Breast epithelium (tissue), 4 donors: Measurements from ENCODE around the gene ADORA1. TPM values are rescaled to one million over a fixed set of nuclear protein-coding genes. Genes with fewer than 3 reads are reported as not detected.

Experiments used
- DNase-seq, 2 donors: peaks; one replicate each; pipeline ENCODE4 v3.0.0-alpha.2; 2019; ENCODE audit warnings: low spot score in 2 of 2
- H3K27ac ChIP-seq, 2 donors: fragments of 200-600 bp; sonication (generic) in 1 of 2; one replicate each; pipeline ENCODE4 v1.5.1; 2016 to 2019; ENCODE audit warnings: mild to moderate bottlenecking in 1 of 2
- H3K27me3 ChIP-seq, 2 donors: fragments of 200-600 bp; sonication (generic) in 1 of 2; one replicate each; pipeline versions ENCODE4 v1.5.1 to v1.6.0; 2017 to 2019; ENCODE audit warnings: control low read depth in 1 of 2, mild to moderate bottlenecking in 1 of 2
- H3K36me3 ChIP-seq: fragments of 200-600 bp; one replicate; pipeline ENCODE4 v1.5.1; 2019
- H3K4me1 ChIP-seq, 2 donors: fragments of 200-600 bp; sonication (generic); one replicate each; pipeline ENCODE4 v1.5.1; 2016 to 2019; ENCODE audit warnings: control low read depth in 1 of 2
- H3K4me3 ChIP-seq, 3 donors: fragments of 200-600 bp; sonication (generic); 1 replicate in 2 of 3; 2 replicates in 1 of 3; pipeline ENCODE4 v1.5.1; 2016 to 2019; ENCODE audit warnings: mild to moderate bottlenecking in 3 of 3, moderate library complexity in 2 of 3
- H3K9me3 ChIP-seq, 2 donors: fragments of 200-600 bp; sonication (generic) in 1 of 2; one replicate each; pipeline ENCODE4 v1.5.1; 2016 to 2019; ENCODE audit warnings: control low read depth in 1 of 2
- CTCF ChIP-seq, 3 donors: fragments of 450-650 bp; IDR thresholded peaks; one replicate each; pipeline ENCODE4 v1.5.1; 2016 to 2017; ENCODE audit warnings: antibody characterized with exemption in 3 of 3, mild to moderate bottlenecking in 3 of 3, moderate library complexity in 3 of 3
- POLR2A ChIP-seq: fragments of 450-650 bp; IDR thresholded peaks from one replicate; pipeline ENCODE4 v1.6.1; 2016; ENCODE audit warnings: antibody characterized with exemption, mild to moderate bottlenecking, moderate library complexity
- POLR2AphosphoS5 ChIP-seq, 3 donors: sonication (generic); formaldehyde crosslinking; IDR thresholded peaks; one replicate each; pipeline ENCODE4 v1.6.1; 2017; ENCODE audit warnings: antibody characterized with exemption in 3 of 3
- intact Hi-C: fragments of 100-400 bp; cut with DNase I; formaldehyde crosslinking; loops from one replicate; pipeline ENCODE4 v1.15.1; 2023; ENCODE audit warnings: low total_unique reads
- total RNA-seq, 3 donors: library from RNA; depleted of rRNA; stranded (reverse); fragments of >200 nt; gene quantifications; one replicate each; pipeline ENCODE4 v1.1.0, GENCODE V29; 2016

ADORA1 gene
- total RNA-seq, 3 donors from 2014 or later, result 0.64 to 14.5 (median 5.2) TPM

DNA sequence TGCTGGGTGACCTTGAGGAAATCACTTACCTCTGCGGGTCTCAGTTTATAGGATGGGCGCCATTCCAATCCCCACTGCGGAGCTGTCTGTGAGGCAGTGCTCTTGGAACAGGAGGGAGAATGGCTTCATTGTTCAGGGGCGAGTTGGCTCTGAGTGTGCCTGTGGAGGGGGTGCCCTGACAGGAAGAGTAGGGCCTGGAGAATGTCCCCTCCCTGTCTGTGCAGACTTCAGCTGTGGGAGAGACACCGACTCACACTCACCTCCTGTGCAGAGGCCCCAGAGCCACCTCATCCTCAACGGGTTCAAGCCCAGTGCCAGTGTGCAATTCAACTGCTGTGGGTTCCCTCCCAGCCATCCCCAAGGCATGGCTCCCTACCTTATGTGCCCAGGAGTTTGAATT, 17.1 kb downstream of the ADORA1 start:
- intact Hi-C loops, result no loop called here
- Histone ChIP-seq H3K9me3 (no peaks in the 10 kb centered on the region), H3K36me3 (no peaks in the 10 kb centered on the region), H3K4me1 (peaks cover 0 to 5% of the 10 kb centered on the region in 2 donors), H3K27ac (peak overlapping the region in 1 of 2 donors; percentile 86), H3K4me3 (no peak overlapping the region), H3K27me3 (no peaks in the 10 kb centered on the region)
- TF ChIP-seq POLR2AphosphoS5 (IDR thresholded peaks at IDR 0.05), result no peak
- DNase-seq, result peak in 1 of 2 donors; percentile 54

- peak overlapping the region; percentile 65 to 86 for H3K27ac ChIP-seq
- no peaks in the 10 kb centered on the region for H3K9me3 ChIP-seq
- no peak overlapping the region for H3K4me3 ChIP-seq
- intact Hi-C loops, result no loop called here
- DNase-seq, result no peak
- TF ChIP-seq POLR2AphosphoS5 (IDR thresholded peaks at IDR 0.05), result no peak
- TF ChIP-seq CTCF (IDR thresholded peaks at IDR 0.05), result no peak
- TF ChIP-seq POLR2A, result no peak
- peaks cover 0 to 5% of the 10 kb centered on the region in 2 donors for H3K4me1 ChIP-seq
- no peaks in the 10 kb centered on the region for H3K36me3 ChIP-seq
- H3K27me3 ChIP-seq, result no peaks in the 10 kb centered on the region
Observed at GRCh38 chr1:203145321-203146041, 18.0 kb downstream of the ADORA1 start.

- peaks cover 0 to 5% of the 10 kb centered on the region in 2 donors for H3K4me1 ChIP-seq
- H3K27me3 ChIP-seq, result no peaks in the 10 kb centered on the region
- intact Hi-C loops, result no loop called here
- no peaks in the 10 kb centered on the region for H3K36me3 ChIP-seq
- DNase-seq, result no peak
- H3K9me3 ChIP-seq, result no peaks in the 10 kb centered on the region
- no peak overlapping the region for H3K4me3 ChIP-seq
- peak overlapping the region; percentile 65 to 86 for H3K27ac ChIP-seq
- TF ChIP-seq CTCF (IDR thresholded peaks at IDR 0.05) (no peak), POLR2A (no peak), POLR2AphosphoS5 (IDR thresholded peaks at IDR 0.05) (no peak)
Observed at GRCh38 chr1:203146042-203146369, 18.5 kb downstream of the ADORA1 start.

GRCh38 chr1:203146537-203146936, 19.0 kb downstream of the ADORA1 start:
- no peaks in the 10 kb centered on the region for H3K9me3 ChIP-seq
- intact Hi-C loops, result no loop called here
- peaks cover 0 to 5% of the 10 kb centered on the region in 2 donors for H3K4me1 ChIP-seq
- no peak overlapping the region for H3K4me3 ChIP-seq
- no peaks in the 10 kb centered on the region for H3K36me3 ChIP-seq
- no peak for DNase-seq
- TF ChIP-seq POLR2AphosphoS5 (IDR thresholded peaks at IDR 0.05) (no peak), CTCF (IDR thresholded peaks at IDR 0.05) (no peak)
- no peaks in the 10 kb centered on the region for H3K27me3 ChIP-seq
- H3K27ac ChIP-seq, result peak overlapping the region; percentile 76 to 86

DNA sequence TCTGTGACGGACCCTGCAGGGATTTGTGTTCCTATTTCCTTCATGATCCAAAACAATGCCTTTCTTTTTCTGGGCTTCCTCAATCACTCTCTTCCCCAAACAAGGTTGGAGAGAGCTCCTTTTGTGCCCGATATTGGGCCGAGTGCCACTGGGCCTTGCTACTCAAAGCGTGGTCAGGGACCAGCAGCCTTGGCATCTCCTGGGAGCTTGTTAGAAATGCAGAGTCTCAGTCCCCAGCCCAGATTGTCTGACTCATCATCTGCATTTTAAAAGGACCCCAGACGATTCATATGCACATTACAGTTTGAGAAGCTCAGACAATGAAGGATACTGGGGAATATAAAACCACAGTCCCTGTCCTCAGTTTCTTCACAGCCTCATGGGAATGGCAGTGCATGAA, 19.9 kb downstream of the ADORA1 start:
- H3K4me1 ChIP-seq, result peaks cover 0 to 5% of the 10 kb centered on the region in 2 donors
- H3K27me3 ChIP-seq, result no peaks in the 10 kb centered on the region
- peak overlapping the region in 1 of 2 donors; percentile 86 for H3K27ac ChIP-seq
- TF ChIP-seq POLR2AphosphoS5 (IDR thresholded peaks at IDR 0.05) (no peak), CTCF (IDR thresholded peaks at IDR 0.05) (no peak), POLR2A (no peak)
- peak in 1 of 2 donors; percentile 68 for DNase-seq
- no peak overlapping the region for H3K4me3 ChIP-seq
- no peaks in the 10 kb centered on the region for H3K36me3 ChIP-seq
- intact Hi-C loops, result no loop called here
- no peaks in the 10 kb centered on the region for H3K9me3 ChIP-seq
